Gastrocnemius medialis (tissue), 4 donors: Measurements from ENCODE around the gene SLC34A3. TPM values are rescaled to one million over a fixed set of nuclear protein-coding genes. Genes with fewer than 3 reads are reported as not detected.

Experiments used
- ATAC-seq, 2 donors: fragments of 150-250 bp; one replicate each; pipeline ENCODE4 v1.9.1; 2016
- DNase-seq, 2 donors: peaks; one replicate each; pipeline ENCODE4 v3.0.0-alpha.2; 2019
- H3K27ac ChIP-seq, 4 donors: fragments of 200-600 bp; sonication (generic); 1 replicate in 1 of 4; 2 replicates in 3 of 4; pipeline ENCODE4 v1.5.1; 2016 to 2018; ENCODE audit warnings: mild to moderate bottlenecking in 2 of 4, moderate library complexity in 1 of 4
- H3K27me3 ChIP-seq, 3 donors: fragments of 200-600 bp; sonication (generic) in 2 of 3; 1 replicate in 1 of 3; 2 replicates in 2 of 3; pipeline versions ENCODE4 v1.5.1 to v1.6.0; 2016 to 2019; ENCODE audit warnings: mild to moderate bottlenecking in 1 of 3, moderate library complexity in 1 of 3
- H3K36me3 ChIP-seq, 2 donors: fragments of 200-600 bp; sonication (generic) in 1 of 2; one replicate each; pipeline ENCODE4 v1.5.1; 2017 to 2018
- H3K4me1 ChIP-seq, 2 donors: fragments of 200-600 bp; sonication (generic) in 1 of 2; one replicate each; pipeline ENCODE4 v1.5.1; 2016 to 2017; ENCODE audit warnings: mild to moderate bottlenecking in 2 of 2
- H3K4me3 ChIP-seq, 4 donors: fragments of 200-600 bp; sonication (generic) in 3 of 4; 1 replicate in 1 of 4; 2 replicates in 3 of 4; pipeline ENCODE4 v1.5.1; 2016 to 2019; ENCODE audit warnings: mild to moderate bottlenecking in 2 of 4
- H3K9me3 ChIP-seq, 3 donors: fragments of 200-600 bp; sonication (generic) in 2 of 3; 1 replicate in 1 of 3; 2 replicates in 2 of 3; pipeline ENCODE4 v1.5.1; 2016 to 2019
- POLR2A ChIP-seq, 2 donors: fragments of 450-650 bp; IDR thresholded peaks; one replicate each; pipeline ENCODE4 v1.6.1; 2017; ENCODE audit warnings: antibody characterized with exemption in 2 of 2, mild to moderate bottlenecking in 2 of 2, moderate library complexity in 2 of 2
- in situ Hi-C, 4 donors: fragments of 200-750 bp; cut with MboI; loops; one replicate each; pipeline versions ENCODE4 v1.15.0 to v1.8.0; 2017; ENCODE audit warnings: low sequenced_read_pairs in 4 of 4
- intact Hi-C: fragments of 100-400 bp; cut with DNase I; formaldehyde crosslinking; loops from one replicate; pipeline ENCODE4 v1.15.1; 2023; ENCODE audit warnings: low total_unique reads
- total RNA-seq, 4 donors: library from RNA; depleted of rRNA; stranded (reverse); fragments of >200 nt; gene quantifications; one replicate each; pipeline versions ENCODE4 v1.1.0 to v1.2.3, GENCODE V29; 2016
- TF ChIP-seq, protein P1 (sequence below), 5 experiments: fragments of 450-650 bp in 3 of 5; fragments of 200-600 bp in 2 of 5; sonication (generic) in 2 of 5; IDR thresholded peaks in 4 of 5; conservative IDR thresholded peaks in 1 of 5; 1 replicate in 4 of 5; 2 replicates in 1 of 5; pipeline ENCODE4 v1.5.1; 2016 to 2019; ENCODE audit warnings: antibody characterized with exemption in 5 of 5, mild to moderate bottlenecking in 3 of 5, moderate library complexity in 3 of 5

Gene SLC34A3
- total RNA-seq, 4 donors from 2014 or later = not detected

DNA sequence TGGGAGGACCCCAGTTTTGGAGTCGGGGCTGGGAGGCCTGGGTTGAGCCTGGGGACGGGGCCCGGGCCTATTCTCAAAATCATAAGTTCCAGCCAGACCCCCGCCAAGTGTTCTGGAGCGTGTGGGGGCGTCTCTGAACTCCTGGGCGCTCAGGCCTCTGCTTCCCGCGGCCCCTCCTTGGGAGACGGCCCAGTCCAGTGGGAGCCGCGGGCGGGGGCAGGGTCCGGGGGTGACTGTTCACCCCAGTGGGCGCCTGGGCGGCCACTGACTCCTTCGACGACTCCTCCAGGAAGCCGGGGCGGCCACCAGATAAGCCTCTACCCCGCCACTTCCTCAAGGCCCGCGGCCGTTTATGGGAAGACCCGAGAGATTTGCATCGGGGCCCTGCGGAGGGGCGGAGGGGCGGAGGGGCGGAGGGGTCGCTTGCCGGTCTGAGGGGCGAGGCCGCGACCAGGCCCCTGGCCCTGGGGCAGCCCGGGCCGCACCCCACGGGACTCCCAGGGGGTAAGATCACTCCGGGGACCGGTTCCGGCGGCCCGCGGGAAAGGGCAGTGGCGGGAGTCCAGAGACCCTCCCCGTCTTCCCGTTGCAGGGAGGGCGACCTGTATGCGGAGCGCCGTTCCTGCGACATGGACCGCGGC is 47.5 kb downstream of the SLC34A3 start:
- peaks cover 13 to 46% (median 20%) of the 10 kb centered on the region in 3 donors for H3K27me3 ChIP-seq
- peaks cover 0 to 3% of the 10 kb centered on the region in 2 donors for H3K36me3 ChIP-seq
- no peak for DNase-seq
- peaks cover 17 to 21% of the 10 kb centered on the region in 2 donors for H3K4me1 ChIP-seq
- H3K27ac ChIP-seq = peak overlapping the region; percentile 68 to 83 (median 80)
- no peaks in the 10 kb centered on the region for H3K9me3 ChIP-seq
- H3K4me3 ChIP-seq = peak overlapping the region; percentile 36 to 51 (median 49)
- intact Hi-C loops (no loop called here), in situ Hi-C loops (loop anchor here in 3 of 4 donors (25.0 kb wide), 1 partner anchor 134 kb away; the partner anchor contains the start of genes EXD3 (in 3 of the 3) and NOXA1 (in 3 of the 3))
- no peak for TF ChIP-seq POLR2A (IDR thresholded peaks at IDR 0.05)
- TF ChIP-seq, protein P1, sequence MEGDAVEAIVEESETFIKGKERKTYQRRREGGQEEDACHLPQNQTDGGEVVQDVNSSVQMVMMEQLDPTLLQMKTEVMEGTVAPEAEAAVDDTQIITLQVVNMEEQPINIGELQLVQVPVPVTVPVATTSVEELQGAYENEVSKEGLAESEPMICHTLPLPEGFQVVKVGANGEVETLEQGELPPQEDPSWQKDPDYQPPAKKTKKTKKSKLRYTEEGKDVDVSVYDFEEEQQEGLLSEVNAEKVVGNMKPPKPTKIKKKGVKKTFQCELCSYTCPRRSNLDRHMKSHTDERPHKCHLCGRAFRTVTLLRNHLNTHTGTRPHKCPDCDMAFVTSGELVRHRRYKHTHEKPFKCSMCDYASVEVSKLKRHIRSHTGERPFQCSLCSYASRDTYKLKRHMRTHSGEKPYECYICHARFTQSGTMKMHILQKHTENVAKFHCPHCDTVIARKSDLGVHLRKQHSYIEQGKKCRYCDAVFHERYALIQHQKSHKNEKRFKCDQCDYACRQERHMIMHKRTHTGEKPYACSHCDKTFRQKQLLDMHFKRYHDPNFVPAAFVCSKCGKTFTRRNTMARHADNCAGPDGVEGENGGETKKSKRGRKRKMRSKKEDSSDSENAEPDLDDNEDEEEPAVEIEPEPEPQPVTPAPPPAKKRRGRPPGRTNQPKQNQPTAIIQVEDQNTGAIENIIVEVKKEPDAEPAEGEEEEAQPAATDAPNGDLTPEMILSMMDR (IDR thresholded peaks at IDR 0.05 in 4 of 5, conservative IDR thresholded peaks at IDR 0.05 in 1 of 5) = no peak
- no peak for ATAC-seq

DNA sequence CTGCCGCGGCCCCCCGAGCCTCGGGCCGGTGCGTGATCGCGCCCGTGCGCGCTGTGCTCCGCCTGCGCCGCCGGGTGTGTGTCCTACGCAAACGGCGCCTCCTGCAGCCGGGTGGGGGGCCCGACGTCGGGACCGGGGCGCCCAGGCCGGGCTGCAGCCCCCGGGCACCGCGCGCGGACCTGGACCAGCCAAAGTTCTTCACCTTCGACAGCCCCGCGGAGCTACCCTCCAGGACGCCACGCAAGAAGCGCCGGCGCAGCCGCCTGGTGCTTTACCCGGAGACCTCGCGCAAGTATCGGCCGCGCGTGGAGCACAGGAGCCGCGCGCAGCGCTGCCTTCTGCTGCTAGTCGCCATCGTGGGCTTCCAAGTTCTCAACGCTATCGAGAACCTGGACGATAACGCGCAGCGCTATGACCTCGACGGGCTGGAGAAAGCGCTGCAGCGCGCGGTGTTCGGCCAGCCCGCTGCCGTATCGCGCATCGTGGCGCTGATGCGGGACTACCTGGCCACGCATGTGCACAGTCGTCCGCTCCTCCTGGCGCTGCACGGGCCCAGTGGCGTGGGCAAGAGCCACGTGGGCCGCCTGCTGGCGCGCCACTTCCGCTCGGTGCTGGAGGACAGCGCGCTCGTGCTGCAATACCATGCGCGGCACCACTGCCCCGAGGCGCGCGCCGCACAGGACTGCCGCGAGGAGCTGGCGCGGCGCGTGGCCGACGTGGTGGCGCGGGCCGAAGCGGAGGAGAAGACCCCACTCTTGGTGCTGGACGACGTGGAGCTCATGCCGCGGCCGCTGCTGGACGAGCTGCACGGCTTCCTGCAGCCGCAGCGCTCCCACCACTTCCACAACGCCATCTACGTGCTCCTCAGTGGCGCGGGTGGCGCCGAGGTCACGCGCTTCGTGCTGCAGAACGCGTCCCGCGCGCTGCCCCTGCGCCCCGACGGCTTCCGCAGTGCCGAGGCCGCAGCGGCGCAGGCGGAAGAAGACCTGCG is 48.3 kb downstream of the SLC34A3 start:
- H3K27ac ChIP-seq = peak overlapping the region in 3 of 4 donors; percentile 78 to 83 (median 81)
- peaks cover 17 to 21% of the 10 kb centered on the region in 2 donors for H3K4me1 ChIP-seq
- DNase-seq (no peak), ATAC-seq (no peak)
- intact Hi-C loops (no loop called here), in situ Hi-C loops (loop anchor here in 3 of 4 donors (25.0 kb wide), 1 partner anchor 133 kb away; the partner anchor contains the start of genes EXD3 (in 3 of the 3) and NOXA1 (in 3 of the 3))
- no peaks in the 10 kb centered on the region for H3K36me3 ChIP-seq
- H3K27me3 ChIP-seq = peaks cover 20 to 54% (median 21%) of the 10 kb centered on the region in 3 donors
- peak overlapping the region in 2 of 4 donors; percentile 36 to 51 for H3K4me3 ChIP-seq
- no peaks in the 10 kb centered on the region for H3K9me3 ChIP-seq
- TF ChIP-seq, protein P1 (IDR thresholded peaks at IDR 0.05 in 4 of 5, conservative IDR thresholded peaks at IDR 0.05 in 1 of 5) = no peak
- TF ChIP-seq POLR2A (IDR thresholded peaks at IDR 0.05) = no peak

DNA sequence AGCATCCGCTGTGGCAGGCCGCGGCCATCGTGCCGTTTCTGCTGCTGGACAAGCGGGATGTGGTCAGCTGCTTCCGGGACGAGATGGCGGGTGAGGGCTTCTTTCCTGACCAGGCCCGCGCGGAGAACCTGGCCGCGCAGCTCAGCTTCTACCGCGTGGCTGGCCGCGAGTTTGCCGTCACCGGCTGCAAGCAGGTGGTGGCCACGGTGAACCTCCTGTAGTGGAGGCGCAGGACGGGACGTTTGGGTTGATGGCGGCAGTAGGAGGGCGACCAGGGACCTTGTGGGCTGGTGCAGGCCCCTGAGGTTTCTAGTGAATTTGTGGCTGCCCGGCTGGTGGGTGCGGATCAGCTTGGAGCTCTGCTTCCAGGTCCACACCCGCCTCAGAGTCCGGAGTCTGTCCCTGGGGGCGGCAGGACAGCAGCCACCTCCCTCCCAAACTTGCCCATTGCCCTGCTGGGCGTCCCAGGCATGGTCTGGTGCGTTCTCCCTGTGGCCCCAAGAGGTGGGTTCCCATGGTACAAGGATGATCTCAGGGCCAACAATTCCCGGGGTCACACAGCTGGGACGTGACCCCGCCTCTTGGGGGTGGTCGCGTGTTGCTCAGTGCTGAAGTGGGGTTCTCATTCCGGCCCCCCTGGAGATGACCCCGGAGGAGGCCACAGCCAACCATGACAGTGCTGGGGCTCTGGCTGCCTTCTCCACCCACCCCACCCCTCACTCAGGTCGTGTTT is 49.2 kb downstream of the SLC34A3 start:
- no peak for TF ChIP-seq POLR2A (IDR thresholded peaks at IDR 0.05)
- TF ChIP-seq, protein P1 (IDR thresholded peaks at IDR 0.05 in 4 of 5, conservative IDR thresholded peaks at IDR 0.05 in 1 of 5) = no peak
- DNase-seq (no peak), ATAC-seq (no peak)
- Histone ChIP-seq H3K36me3 (no peaks in the 10 kb centered on the region), H3K27me3 (peaks cover 20 to 54% (median 25%) of the 10 kb centered on the region in 3 donors), H3K27ac (no peak overlapping the region), H3K9me3 (no peaks in the 10 kb centered on the region), H3K4me3 (no peak overlapping the region), H3K4me1 (peaks cover 17 to 21% of the 10 kb centered on the region in 2 donors)
- intact Hi-C loops (no loop called here), in situ Hi-C loops (loop anchor here in 3 of 4 donors (25.0 kb wide), 1 partner anchor 132 kb away; the partner anchor contains the start of genes EXD3 (in 3 of the 3) and NOXA1 (in 3 of the 3))
